K562 (cell line): ENCODE results near the gene TTC39A. TPM values are rescaled to one million over a fixed set of nuclear protein-coding genes. Genes with fewer than 3 reads are reported as not detected.

Experiments
- ATAC-seq: fragments of 200-7000 bp; cut with Tn5 transposase; 3 replicates; pipeline ENCODE4 v1.9.1; 2020; ENCODE audit warnings: moderate library complexity
- BruUV-seq: library from RNA; stranded (reverse); fragments of 400-500 nt; replicated peaks from 2 replicates; lab custom pipeline; 2021; lab: Mats Ljungman, UMichigan
- CTCF ChIA-PET: fragments of 300-600 bp; formaldehyde crosslinking; extraction: SDS; loops from one replicate; lab custom pipeline; 2021; ENCODE audit warnings: low intra/inter-chr PET ratio; lab: Yijun Ruan, JAX
- POLR2A ChIA-PET: fragments of 300-600, 350-650 bp; sonication (Branson Sonifier 250); formaldehyde crosslinking; extraction: SDS; loops from one replicate; lab custom pipeline; 2021; ENCODE audit warnings: antibody characterized with exemption, inconsistent platforms; lab: Yijun Ruan, JAX
- DNase-seq, 4 experiments: peaks; one replicate each; pipeline versions ENCODE4 v3.0.0 to v3.0.0-alpha.2; 2011 to 2018; ENCODE audit warnings: low spot score in 3 of 4, mixed read lengths in 3 of 4; ENCODE audit errors: extremely low read depth in 1 of 4
- FAIRE-seq: peaks from 2 replicates; lab custom pipeline; 2011; peaks lifted over from hg19 to GRCh38; lab: Jason Lieb, UNC
- H2AFZ ChIP-seq: 2 replicates; pipeline ENCODE4 v1.6.0; 2011; ENCODE audit warnings: low read depth, low read length, control low read depth, inconsistent platforms
- H3K27ac ChIP-seq: fragments of 200-600 bp; 3 replicates; pipeline ENCODE4 v1.8.0; 2011; ENCODE audit warnings: low read depth, mild to moderate bottlenecking, control low read depth, inconsistent platforms, low read length, moderate library complexity, mixed read lengths; ENCODE audit errors: extremely low read depth
- H3K27me3 ChIP-seq, 2 experiments: fragments of 300-600 bp in 1 of 2; 2 replicates in 1 of 2; 3 replicates in 1 of 2; pipeline versions ENCODE4 v1.6.0 to v1.8.0; 2011; ENCODE audit warnings: inconsistent platforms in 2 of 2, low read length in 2 of 2, mild to moderate bottlenecking in 1 of 2, mixed read lengths in 1 of 2, moderate library complexity in 1 of 2; ENCODE audit not compliant: control insufficient read depth in 2 of 2, insufficient read depth in 2 of 2
- H3K36me3 ChIP-seq: fragments of 300-600 bp; 3 replicates; pipeline ENCODE4 v1.8.0; 2011; ENCODE audit warnings: mild to moderate bottlenecking, low read length, inconsistent platforms; ENCODE audit not compliant: control insufficient read depth, insufficient read depth
- H3K4me1 ChIP-seq, 2 experiments: fragments of 200-600 bp in 1 of 2; replicated peaks in 1 of 2; 2 replicates in 1 of 2; 3 replicates in 1 of 2; pipeline versions ENCODE4 v1.5.1 to v1.8.0; 2011; ENCODE audit warnings: inconsistent platforms in 2 of 2, low read length in 2 of 2, mild to moderate bottlenecking in 1 of 2, mixed read lengths in 1 of 2, moderate library complexity in 1 of 2; ENCODE audit not compliant: control insufficient read depth in 2 of 2, insufficient read depth in 2 of 2
- H3K4me2 ChIP-seq: 2 replicates; pipeline ENCODE4 v1.6.1; 2011; ENCODE audit warnings: low read length, control low read depth, inconsistent platforms, mixed read lengths; ENCODE audit not compliant: insufficient read depth
- H3K4me3 ChIP-seq: fragments of 200-600 bp; sonication (generic), shearing (Covaris generic); 2 replicates; pipeline ENCODE4 v1.5.1; 2016; ENCODE audit warnings: control low read depth, inconsistent platforms
- H3K79me2 ChIP-seq: fragments of 200-600 bp; 3 replicates; pipeline ENCODE4 v1.8.0; 2011; ENCODE audit warnings: low read length, inconsistent platforms; ENCODE audit not compliant: control insufficient read depth, insufficient read depth
- H3K9ac ChIP-seq, 2 experiments: 2 replicates each; pipeline versions ENCODE4 v1.6.0 to v1.6.1; 2011; ENCODE audit warnings: low read depth in 2 of 2, low read length in 2 of 2, control low read depth in 1 of 2, inconsistent platforms in 1 of 2, mild to moderate bottlenecking in 1 of 2, mixed read lengths in 1 of 2; ENCODE audit not compliant: insufficient read depth in 1 of 2
- H3K9me1 ChIP-seq: one replicate; pipeline ENCODE4 v1.6.0; 2011; ENCODE audit warnings: inconsistent platforms, mild to moderate bottlenecking, low read length, moderate library complexity; ENCODE audit not compliant: control insufficient read depth, insufficient read depth
- H3K9me3 ChIP-seq: replicated peaks from 2 replicates; pipeline ENCODE4 v1.5.1; 2011; ENCODE audit warnings: low read depth, low read length, inconsistent platforms; ENCODE audit not compliant: control insufficient read depth, insufficient read depth
- H4K20me1 ChIP-seq: replicated peaks from 2 replicates; pipeline ENCODE4 v1.6.1; 2011; ENCODE audit warnings: low read length, inconsistent platforms, mixed read lengths; ENCODE audit not compliant: control insufficient read depth, insufficient read depth
- BACH1 ChIP-seq: fragments of 200-800 bp; sonication (Bioruptor generic); IDR thresholded peaks from 2 replicates; pipeline ENCODE4 v1.6.1; 2016; ENCODE audit warnings: missing genetic modification characterization, missing compliant biosample characterization
- FOXK2 ChIP-seq, 2 experiments: fragments of 450-650 bp; IDR thresholded peaks in 1 of 2; conservative IDR thresholded peaks in 1 of 2; 2 replicates each; pipeline ENCODE4 v1.6.1; 2016; ENCODE audit warnings: low read depth in 2 of 2, mild to moderate bottlenecking in 1 of 2
- FUS ChIP-seq: fragments of 200-400 bp; formaldehyde crosslinking; optimal IDR thresholded peaks from 2 replicates; pipeline ENCODE3; 2017; ENCODE audit warnings: low read depth, low read length
- NR4A1 ChIP-seq, 2 experiments: fragments of 250-450 bp in 1 of 2; fragments of 450-650 bp in 1 of 2; sonication (Bioruptor Pico) in 1 of 2; IDR thresholded peaks; 2 replicates each; pipeline versions ENCODE4 v1.4.0 to v1.6.1; 2016 to 2020; ENCODE audit warnings: mild to moderate bottlenecking in 2 of 2, missing compliant biosample characterization in 1 of 2, missing genetic modification characterization in 1 of 2, moderate library complexity in 1 of 2
- PHF20 ChIP-seq: fragments of 450-650 bp; IDR thresholded peaks from 2 replicates; pipeline ENCODE4 v1.6.1; 2018; ENCODE audit not compliant: partially characterized antibody
- POLR2AphosphoS2 ChIP-seq: IDR thresholded peaks from 2 replicates; pipeline ENCODE4 v1.6.1; 2012; ENCODE audit warnings: low read length, improper control_type of control experiment
- RBM34 ChIP-seq: fragments of 200-400 bp; formaldehyde crosslinking; IDR thresholded peaks from 2 replicates; pipeline ENCODE4 v1.6.1; 2018; ENCODE audit warnings: low read length, borderline replicate concordance; ENCODE audit not compliant: insufficient read depth
- ZBED1 ChIP-seq: IDR thresholded peaks from 2 replicates; pipeline ENCODE4 v1.6.1; 2014
- ZBTB7A ChIP-seq: IDR thresholded peaks from 2 replicates; pipeline ENCODE4 v1.6.1; 2011; ENCODE audit warnings: low read depth, mild to moderate bottlenecking, low read length, moderate library complexity, borderline replicate concordance; ENCODE audit not compliant: control insufficient read depth
- ZBTB8A ChIP-seq: fragments of 450-650 bp; IDR thresholded peaks from 2 replicates; pipeline ENCODE4 v1.6.1; 2018; ENCODE audit warnings: mild to moderate bottlenecking, moderate library complexity; ENCODE audit not compliant: partially characterized antibody
- ZFPM2 ChIP-seq: fragments of 250-450 bp; sonication (Bioruptor Pico); IDR thresholded peaks from 2 replicates; pipeline ENCODE4 v1.5.1; 2022; ENCODE audit warnings: mild to moderate bottlenecking
- ZNF224 ChIP-seq: sonication (generic); formaldehyde crosslinking; IDR thresholded peaks from 2 replicates; pipeline ENCODE4 v1.8.0; 2022; ENCODE audit warnings: mild to moderate bottlenecking, missing genetic modification reagents
- ZNF699 ChIP-seq: fragments of 250-450 bp; sonication (Bioruptor Pico); IDR thresholded peaks from 2 replicates; pipeline ENCODE4 v1.8.0; 2021; ENCODE audit warnings: mild to moderate bottlenecking, moderate library complexity; ENCODE audit not compliant: insufficient replicate concordance
- ZZZ3 ChIP-seq: fragments of 450-650 bp; IDR thresholded peaks from 2 replicates; pipeline ENCODE4 v1.6.1; 2016; ENCODE audit warnings: antibody characterized with exemption, mild to moderate bottlenecking, moderate library complexity
- WGBS: fragments of 100-300 bp; shearing (Covaris generic); methylation state at CpG from one replicate; pipeline ENCODE4 v1.1.6; 2016; ENCODE audit warnings: low coverage, mixed read lengths; ENCODE audit not compliant: insufficient coverage; ENCODE audit errors: missing lambda C conversion rate; 5-methylcytosine and 5-hydroxymethylcytosine counted together
- in situ Hi-C: fragments of 300-500 bp; cut with MboI; formaldehyde crosslinking; loops from 4 replicates; pipeline ENCODE4 v1.15.0; 2018; ENCODE audit warnings: inconsistent platforms, mixed read lengths
- intact Hi-C: fragments of 100-400 bp; cut with micrococcal nuclease; formaldehyde crosslinking; loops from 2 replicates; pipeline ENCODE4 v1.14.2; 2022
- polyA plus RNA-seq, 8 experiments: library from polyadenylated mRNA; depleted of rRNA in 4 of 8; stranded (reverse) in 5 of 8; unstranded in 3 of 8; fragments of >200 nt; fragmentation: Nextera tagmentation in 2 of 8; fragmentation: Illumina TruSeq in 1 of 8; extraction: Ambion mirVana in 2 of 8; extraction: Trizol in 1 of 8; gene quantifications; 2 replicates each; pipeline versions ENCODE4 v1.2.1 to v1.2.3, GENCODE V29; 2011 to 2014; ENCODE audit warnings: inconsistent platforms in 1 of 8, missing spikeins in 1 of 8
- total RNA-seq, 7 experiments: library from RNA; depleted of rRNA in 6 of 7; stranded (reverse); fragments of >200 nt in 6 of 7; fragmentation: Illumina TruSeq in 2 of 7; extraction: Trizol in 2 of 7; gene quantifications; 2 replicates each; pipeline versions ENCODE4 v1.2.1 to v1.2.3, GENCODE V29; 2011 to 2021; ENCODE audit warnings: low replicate concordance in 1 of 7
- TF ChIP-seq, protein P1 (sequence below): fragments of 250-450 bp; sonication (Bioruptor Pico); IDR thresholded peaks from 2 replicates; pipeline ENCODE4 v1.4.0; 2020

Gene TTC39A
- total and polyA plus RNA-seq, 9 of the 15 experiments (the other 6 are each of a cell fraction or from before 2014, with no cell fraction given): 0.18 to 0.82 (median 0.35) TPM

DNA sequence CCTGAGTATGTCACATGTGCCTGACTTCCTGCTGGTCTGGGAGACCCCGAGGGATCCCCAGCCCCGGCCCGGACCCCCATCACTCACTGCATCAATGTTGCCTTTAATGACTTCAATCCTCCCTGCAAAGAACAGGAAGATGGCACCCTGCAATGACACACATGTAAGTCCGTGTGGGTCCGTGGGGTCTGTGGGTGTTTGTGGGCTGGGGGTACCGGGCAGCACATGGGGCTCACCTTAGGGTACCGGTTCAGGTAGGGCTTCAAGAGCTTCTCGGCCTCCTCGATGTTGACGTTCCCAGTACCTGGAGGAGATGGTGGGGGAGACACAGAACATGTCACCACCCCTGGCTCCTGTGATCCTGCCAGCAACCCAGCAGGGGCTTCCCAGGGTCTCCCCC lies 28.1 kb downstream of the TTC39A start:
- TF ChIP-seq ZBTB7A (0 out of 2 replicates have a peak, but pooled peaks have one; percentile 52), ZFPM2 (CRISPR knock-in tag) (no peak)
- in situ Hi-C loops (no loop called here), intact Hi-C loops (no loop called here)
- H3K4me2 ChIP-seq: no peak overlapping the region
- no peak for DNase-seq
- BruUV-seq: no TSS peak
- no peak for ATAC-seq
- no peak for FAIRE-seq
- no peaks in the 10 kb centered on the region for H3K27me3 ChIP-seq
- H3K4me3 ChIP-seq: no peak overlapping the region
- H3K27ac ChIP-seq: no peak overlapping the region
- WGBS: 76% methylated on average over 10 of the region's 10 CpGs
- H4K20me1 ChIP-seq: no peaks in the 10 kb centered on the region
- ChIA-PET CTCF (no interaction called here), POLR2A (no interaction called here)
- no peaks in the 10 kb centered on the region for H3K9me1 ChIP-seq
- H3K9me3 ChIP-seq: no peaks in the 10 kb centered on the region
- H3K79me2 ChIP-seq: no peaks in the 10 kb centered on the region
- no peak overlapping the region for H2AFZ ChIP-seq
- H3K36me3 ChIP-seq: no peaks in the 10 kb centered on the region
- 0 out of 4 replicates have a peak overlapping the region, but pooled peaks of 1 of the 2 experiments have one; percentile 19 for H3K9ac ChIP-seq
- H3K4me1 ChIP-seq: peaks cover 11 to 48% of the 10 kb centered on the region in 2 experiments; a peak in 4 of 5 replicates

DNA sequence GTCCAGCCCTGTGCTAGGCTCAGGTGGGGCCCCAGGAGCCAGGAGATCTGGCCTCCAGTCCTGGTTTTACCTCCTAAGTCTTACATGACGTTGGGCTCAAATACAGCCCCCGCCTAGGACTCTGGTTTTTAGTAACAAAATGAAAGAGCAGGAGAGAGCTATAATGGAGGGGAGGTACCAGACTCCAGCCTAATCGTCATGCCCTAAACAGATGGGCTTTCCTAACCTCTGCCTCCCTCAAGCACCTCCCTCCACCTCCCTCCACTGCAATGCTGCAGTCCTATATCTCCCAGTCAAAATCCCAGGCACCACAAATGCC lies 28.6 kb downstream of the TTC39A start:
- no peak for FAIRE-seq
- TF ChIP-seq NR4A1 (CRISPR knock-in tag; IDR thresholded peaks at IDR 0.05): no peak
- no peak for TF ChIP-seq NR4A1 (tag; IDR thresholded peaks at IDR 0.05)
- no peak for TF ChIP-seq ZZZ3
- TF ChIP-seq FUS: no peak
- TF ChIP-seq ZBTB8A: no peak
- TF ChIP-seq ZNF699 (CRISPR knock-in tag): no peak
- TF ChIP-seq FOXK2 (conservative IDR thresholded peaks at IDR 0.05 in 1 of 2, IDR thresholded peaks at IDR 0.05 in 1 of 2; ENCODE audit: low read depth in 2 of 2): no peak
- no peak for TF ChIP-seq ZNF224 (CRISPR knock-in tag)
- TF ChIP-seq BACH1 (tag): no peak
- no peak for TF ChIP-seq ZBED1
- no peak for TF ChIP-seq POLR2AphosphoS2
- TF ChIP-seq, protein P1, sequence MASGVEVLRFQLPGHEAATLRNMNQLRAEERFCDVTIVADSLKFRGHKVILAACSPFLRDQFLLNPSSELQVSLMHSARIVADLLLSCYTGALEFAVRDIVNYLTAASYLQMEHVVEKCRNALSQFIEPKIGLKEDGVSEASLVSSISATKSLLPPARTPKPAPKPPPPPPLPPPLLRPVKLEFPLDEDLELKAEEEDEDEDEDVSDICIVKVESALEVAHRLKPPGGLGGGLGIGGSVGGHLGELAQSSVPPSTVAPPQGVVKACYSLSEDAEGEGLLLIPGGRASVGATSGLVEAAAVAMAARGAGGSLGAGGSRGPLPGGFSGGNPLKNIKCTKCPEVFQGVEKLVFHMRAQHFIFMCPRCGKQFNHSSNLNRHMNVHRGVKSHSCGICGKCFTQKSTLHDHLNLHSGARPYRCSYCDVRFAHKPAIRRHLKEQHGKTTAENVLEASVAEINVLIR (CRISPR knock-in tag): no peak
- TF ChIP-seq RBM34: no peak
- TF ChIP-seq PHF20: no peak

More for the DNA sequence above, 28.6 kb downstream of the TTC39A start:
- H3K9me3 ChIP-seq: no peaks in the 10 kb centered on the region
- H2AFZ ChIP-seq: peak overlapping the region; percentile 15; the same call in 1 of the 2 replicates
- H3K36me3 ChIP-seq: no peaks in the 10 kb centered on the region
- DNase-seq (no peak), ATAC-seq (no peak)
- intact Hi-C loops: no loop called here
- H3K27ac ChIP-seq: no peak overlapping the region
- H4K20me1 ChIP-seq: no peaks in the 10 kb centered on the region
- no peak overlapping the region for H3K4me3 ChIP-seq
- peaks cover 13 to 52% of the 10 kb centered on the region in 2 experiments; a peak in 4 of 5 replicates for H3K4me1 ChIP-seq
- in situ Hi-C loops: no loop called here
- CTCF ChIA-PET: no interaction called here
- POLR2A ChIA-PET: no interaction called here
- WGBS: 33% methylated on average over 3 of the region's 3 CpGs
- peak overlapping the region in 1 of 2 experiments; percentile 62; a peak in 1 of 4 replicates for H3K9ac ChIP-seq
- no TSS peak for BruUV-seq
- no peak overlapping the region for H3K4me2 ChIP-seq
- no peaks in the 10 kb centered on the region for H3K27me3 ChIP-seq
- no peaks in the 10 kb centered on the region for H3K9me1 ChIP-seq
- no peaks in the 10 kb centered on the region for H3K79me2 ChIP-seq
